PC-3 (cell line): ENCODE measurements around the gene CRIM1.

Experiments used
- CTCF ChIP-seq: fragments of 300-600 bp; sonication (generic); conservative IDR thresholded peaks from 2 replicates; pipeline ENCODE4 v1.5.1; 2017; ENCODE audit warnings: antibody characterized with exemption, low read depth, mild to moderate bottlenecking, low read length
- EZH2 ChIP-seq: fragments of 300-600 bp; sonication (generic); IDR thresholded peaks from one replicate; pipeline ENCODE4 v1.6.1; 2017; ENCODE audit warnings: antibody characterized with exemption, mild to moderate bottlenecking, low read length; ENCODE audit not compliant: unreplicated experiment
- EZH2phosphoT487 ChIP-seq: fragments of 300-600 bp; sonication (generic); IDR thresholded peaks from 2 replicates; pipeline ENCODE4 v1.6.1; 2018; ENCODE audit warnings: mild to moderate bottlenecking, antibody characterized with exemption, low read length, borderline replicate concordance

- TF ChIP-seq CTCF (no peak), EZH2 (no peak), EZH2phosphoT487 (no peak)
Observed at GRCh38 chr2:36449213-36449612, 93.6 kb downstream of the CRIM1 start.
